ENCODE measurements around the gene CD83.
"Not testable (repeated sequence)": the region's sequence is repeated elsewhere in the genome, so short reads cannot be mapped to it uniquely, and the experiment has no call there.

The CD83 gene

GRCh38 chr6:14151300-14151699, 33.7 kb downstream of the CD83 start:
- not testable (repeated sequence) for DNase-seq

DNA sequence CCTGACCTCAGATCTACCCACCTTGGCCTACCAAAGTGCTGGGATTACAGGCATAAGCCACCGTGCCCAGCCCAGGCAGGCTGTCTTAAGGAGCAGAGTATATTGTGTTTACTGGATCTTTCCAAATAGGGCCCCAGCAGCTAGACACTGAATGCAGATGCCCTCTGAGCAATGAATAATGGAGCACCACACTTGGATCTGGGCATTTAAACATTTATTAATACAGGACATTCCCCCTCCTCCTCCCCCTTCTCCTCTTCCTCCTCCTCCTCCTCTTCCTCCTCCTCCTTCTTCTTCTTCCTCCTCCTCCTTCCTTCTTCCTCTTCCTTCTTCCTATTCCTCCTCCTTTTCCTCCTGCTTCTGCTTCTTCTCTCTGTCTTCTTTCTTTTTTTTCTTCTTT, 34.2 kb downstream of the CD83 start:
- no peak for DNase-seq

GRCh38 chr6:14153228-14153627, 35.7 kb downstream of the CD83 start:
- DNase-seq: no peak

GRCh38 chr6:14159090-14159489, 41.5 kb downstream of the CD83 start:
- no peak for DNase-seq

- DNase-seq: no peak
These were observed 45.3 kb downstream of the CD83 start for GRCh38 chr6:14162826-14163225.

GRCh38 chr6:14165091-14165490, 47.5 kb downstream of the CD83 start:
- DNase-seq: no peak

DNA sequence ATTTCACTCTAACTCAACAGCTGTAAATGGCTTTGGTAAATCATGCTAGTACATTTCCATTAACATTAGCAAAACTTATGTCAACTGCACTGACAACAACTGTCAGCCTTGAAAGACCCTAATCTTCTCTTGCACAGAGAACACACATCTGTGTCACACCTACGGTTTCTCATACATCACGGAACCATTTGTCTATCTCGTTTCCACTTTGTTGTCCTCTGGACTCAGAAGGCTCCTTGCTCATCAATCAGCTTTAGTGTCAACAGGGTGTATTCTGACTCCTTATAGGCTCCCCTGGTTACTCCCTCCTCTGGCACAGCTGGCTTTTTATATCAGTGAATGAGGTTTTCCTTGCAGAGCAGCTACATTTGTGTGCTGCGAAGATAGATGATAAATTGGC, 49.3 kb downstream of the CD83 start:
- no peak for DNase-seq

GRCh38 chr6:14170128-14170527, 52.6 kb downstream of the CD83 start:
- no peak for DNase-seq

- no peak for DNase-seq
These were observed 55.0 kb downstream of the CD83 start for GRCh38 chr6:14172562-14172961.

DNA sequence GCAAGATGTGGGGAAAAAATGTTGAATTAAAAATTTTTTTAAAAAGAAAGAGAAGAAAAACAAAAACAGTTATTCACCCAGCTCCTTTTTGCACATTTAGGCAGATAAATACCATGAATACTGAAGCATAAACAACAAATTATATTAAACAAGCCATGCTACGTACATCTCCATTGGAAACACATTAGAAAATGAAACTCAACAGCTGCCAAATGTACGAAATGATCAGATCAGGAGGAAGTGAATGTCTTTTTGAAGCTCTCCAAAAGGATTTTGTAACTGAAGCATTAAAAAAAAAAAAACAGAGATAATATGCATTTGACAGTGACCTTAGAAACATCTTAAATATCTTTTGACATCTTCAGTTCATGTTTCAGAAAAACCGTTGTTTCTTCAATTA, 56.7 kb downstream of the CD83 start:
- no peak for DNase-seq

GRCh38 chr6:14174996-14175395, 57.4 kb downstream of the CD83 start:
- DNase-seq: no peak

GRCh38 chr6:14176429-14176828, 58.9 kb downstream of the CD83 start:
- no peak for DNase-seq

GRCh38 chr6:14177413-14178082, 60.0 kb downstream of the CD83 start:
- no peak for DNase-seq

- no peak for DNase-seq
These were observed 60.5 kb downstream of the CD83 start for GRCh38 chr6:14178083-14178445.

DNA sequence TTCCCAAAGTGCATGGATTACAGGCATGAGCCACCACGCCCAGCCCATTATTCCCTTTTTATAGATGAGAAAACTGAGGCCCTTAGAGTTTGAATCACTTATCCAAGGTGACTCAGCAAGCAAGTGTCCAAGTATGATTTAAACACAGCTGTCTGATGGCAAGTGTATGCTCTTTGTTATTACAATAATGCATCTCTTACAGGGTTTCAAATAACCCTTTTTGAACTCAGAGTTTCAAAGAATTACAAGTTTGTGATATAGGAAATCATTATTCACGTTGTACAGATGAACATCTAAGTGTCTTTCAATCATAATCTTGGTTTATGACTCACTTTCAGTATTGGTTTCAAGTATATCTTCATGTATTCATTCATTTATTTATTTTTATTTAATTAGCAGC, 63.0 kb downstream of the CD83 start:
- no peak for DNase-seq

DNA sequence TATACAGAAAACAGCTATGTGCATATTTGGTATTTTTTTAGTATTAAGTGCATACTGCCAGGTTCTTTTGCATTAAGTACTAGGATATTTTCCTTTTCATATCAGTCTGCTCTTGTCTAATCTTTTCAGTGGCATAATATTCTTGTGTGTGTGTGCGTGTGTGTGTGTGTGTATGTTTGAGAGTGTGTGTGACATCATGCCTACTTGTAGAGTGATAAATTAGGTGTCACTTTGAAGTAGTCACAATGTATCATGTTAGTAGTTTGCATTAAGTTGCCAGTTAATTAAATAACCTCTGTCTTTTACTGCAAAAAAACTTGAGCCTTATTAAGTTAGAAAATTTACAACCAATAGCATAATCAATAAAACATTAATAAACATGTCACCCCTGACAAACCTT, 65.3 kb downstream of the CD83 start:
- no peak for DNase-seq

Measured in CD4-positive, alpha-beta T cell treated with Interleukin-12 subunit alpha and Interleukin-12 subunit beta, for 1 hour (primary cell).